COLO829 (cell line): ENCODE results near the gene TBC1D9.

ENCODE experiments used
- DNase-seq: peaks from one replicate; pipeline ENCODE4 v3.0.0; 2012; ENCODE audit warnings: low spot score

TBC1D9 gene

GRCh38 chr4:140612357-140612756, 143.8 kb downstream of the TBC1D9 start:
- DNase-seq, result no peak

GRCh38 chr4:140611854-140612253, 144.3 kb downstream of the TBC1D9 start:
- no peak for DNase-seq

- DNase-seq, result peak; percentile 85
Measured at GRCh38 chr4:140609548-140610425, 146.4 kb downstream of the TBC1D9 start.

- no peak for DNase-seq
Measured at GRCh38 chr4:140607852-140608251, 148.3 kb downstream of the TBC1D9 start.

GRCh38 chr4:140604544-140604943, 151.6 kb downstream of the TBC1D9 start:
- no peak for DNase-seq

GRCh38 chr4:140603286-140603685, 152.9 kb downstream of the TBC1D9 start:
- DNase-seq, result no peak

- no peak for DNase-seq
Measured at GRCh38 chr4:140602714-140603113, 153.5 kb downstream of the TBC1D9 start.

- no peak for DNase-seq
Measured at GRCh38 chr4:140600408-140600807, 155.8 kb downstream of the TBC1D9 start.

- no peak for DNase-seq
Measured at GRCh38 chr4:140595065-140595464, 161.1 kb downstream of the TBC1D9 start.

GRCh38 chr4:140584439-140584838, 171.7 kb downstream of the TBC1D9 start:
- no peak for DNase-seq

GRCh38 chr4:140581078-140581477, 175.1 kb downstream of the TBC1D9 start:
- DNase-seq, result peak; percentile 97

- no peak for DNase-seq
Measured at GRCh38 chr4:140579278-140579677, 176.9 kb downstream of the TBC1D9 start.

- DNase-seq, result no peak
Measured at GRCh38 chr4:140575489-140575888, 180.7 kb downstream of the TBC1D9 start.

- DNase-seq, result no peak
Measured at GRCh38 chr4:140571620-140572019, 184.6 kb downstream of the TBC1D9 start.
